HG03571 (cell line): ENCODE data around the gene LRRC52.

Source experiments
- ATAC-seq: cut with Tn5 transposase; IDR thresholded peaks from one replicate; pipeline ENCODE4 v1.9.1; 2021; ENCODE audit not compliant: unreplicated experiment

LRRC52 gene

DNA sequence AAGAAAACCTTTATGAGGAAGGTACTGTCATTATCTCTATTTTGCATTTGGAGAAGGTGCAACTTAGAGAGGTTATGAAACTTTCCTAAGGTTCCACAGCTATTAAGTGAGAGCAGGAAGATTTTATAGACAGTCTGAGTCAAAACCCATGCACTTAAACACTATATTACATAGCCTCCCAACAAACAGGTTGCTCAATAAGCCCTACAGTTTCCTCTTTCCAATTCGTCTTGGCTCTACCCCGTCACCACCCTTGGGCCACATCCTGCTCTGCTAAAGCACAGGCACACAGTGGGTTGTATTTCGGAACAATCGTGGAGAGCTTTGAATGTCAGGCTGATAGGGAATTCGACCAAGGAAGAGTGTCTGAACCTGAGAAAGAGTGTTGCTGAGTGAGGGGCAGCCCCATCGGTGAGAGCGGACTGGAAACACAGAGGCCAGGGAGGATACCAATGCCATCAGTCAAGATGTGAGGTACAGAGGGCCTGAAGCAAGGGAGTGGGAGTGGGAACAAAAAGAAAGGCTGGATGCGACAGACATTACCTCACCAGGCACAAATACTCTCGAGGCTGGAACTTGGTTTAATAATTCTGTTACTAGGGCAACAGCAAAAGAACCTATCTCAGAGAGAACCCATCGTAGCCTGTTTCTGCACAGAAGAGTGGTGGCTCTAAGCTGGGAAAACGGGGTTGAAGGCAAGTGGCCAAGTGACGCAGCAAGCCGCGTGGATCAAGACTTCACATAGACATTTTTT, 6.3 kb upstream of the LRRC52 start:
- no peak for ATAC-seq

- no peak for ATAC-seq
These were observed 4.5 kb upstream of the LRRC52 start for GRCh38 chr1:165539306-165539705.

DNA sequence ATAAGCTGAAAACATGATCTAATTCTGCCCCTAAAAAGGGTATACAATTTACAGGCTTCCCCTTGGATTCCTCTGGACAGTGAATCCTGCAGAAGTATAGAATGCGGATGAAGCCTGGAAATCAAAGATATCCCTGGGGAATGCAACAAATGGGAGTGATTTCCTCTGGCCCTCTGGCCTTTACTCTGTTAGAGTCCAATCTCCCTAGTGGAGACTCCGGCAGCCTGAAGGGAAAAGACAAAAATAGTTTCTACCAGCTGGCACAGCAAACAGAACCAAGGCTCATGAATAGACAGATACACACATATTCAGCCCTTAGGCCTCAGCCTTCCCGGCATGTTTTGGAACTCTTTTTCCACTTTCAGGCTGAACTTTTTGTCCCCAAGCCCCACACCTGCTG, 3.9 kb upstream of the LRRC52 start:
- ATAC-seq, result no peak

- ATAC-seq, result no peak
These were observed 1.7 kb upstream of the LRRC52 start for GRCh38 chr1:165542015-165542631.

DNA sequence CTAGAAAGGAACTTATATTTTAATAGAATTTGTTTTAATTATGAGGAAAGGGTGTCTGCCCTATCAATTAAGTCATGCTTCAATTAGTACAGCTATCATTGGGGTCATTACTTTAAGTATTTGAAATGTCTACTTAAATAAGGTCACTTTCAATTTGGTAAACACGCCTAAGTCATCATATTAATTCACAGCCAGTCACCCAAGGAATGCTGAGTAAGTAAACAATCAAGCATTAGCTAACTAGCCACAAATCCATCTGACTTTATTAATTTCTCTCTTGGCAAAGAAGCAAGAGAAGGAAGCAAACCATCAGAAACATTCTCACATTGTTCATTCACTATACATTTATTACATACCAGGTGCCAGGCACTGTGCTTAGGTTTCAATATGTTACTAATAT, 1.2 kb upstream of the LRRC52 start:
- ATAC-seq, result no peak

GRCh38 chr1:165544996-165545395, 1.2 kb downstream of the LRRC52 start:
- no peak for ATAC-seq

- no peak for ATAC-seq
These were observed 2.2 kb downstream of the LRRC52 start for GRCh38 chr1:165545974-165546373.

- ATAC-seq, result no peak
These were observed 6.2 kb downstream of the LRRC52 start for GRCh38 chr1:165549973-165550372.

GRCh38 chr1:165551469-165551868, 7.7 kb downstream of the LRRC52 start:
- no peak for ATAC-seq

- no peak for ATAC-seq
These were observed 17.3 kb downstream of the LRRC52 start for GRCh38 chr1:165560883-165561656.

GRCh38 chr1:165562571-165562970, 18.8 kb downstream of the LRRC52 start:
- no peak for ATAC-seq

GRCh38 chr1:165563551-165563950, 19.8 kb downstream of the LRRC52 start:
- ATAC-seq, result no peak

- no peak for ATAC-seq
These were observed 20.8 kb downstream of the LRRC52 start for GRCh38 chr1:165564561-165564960.

DNA sequence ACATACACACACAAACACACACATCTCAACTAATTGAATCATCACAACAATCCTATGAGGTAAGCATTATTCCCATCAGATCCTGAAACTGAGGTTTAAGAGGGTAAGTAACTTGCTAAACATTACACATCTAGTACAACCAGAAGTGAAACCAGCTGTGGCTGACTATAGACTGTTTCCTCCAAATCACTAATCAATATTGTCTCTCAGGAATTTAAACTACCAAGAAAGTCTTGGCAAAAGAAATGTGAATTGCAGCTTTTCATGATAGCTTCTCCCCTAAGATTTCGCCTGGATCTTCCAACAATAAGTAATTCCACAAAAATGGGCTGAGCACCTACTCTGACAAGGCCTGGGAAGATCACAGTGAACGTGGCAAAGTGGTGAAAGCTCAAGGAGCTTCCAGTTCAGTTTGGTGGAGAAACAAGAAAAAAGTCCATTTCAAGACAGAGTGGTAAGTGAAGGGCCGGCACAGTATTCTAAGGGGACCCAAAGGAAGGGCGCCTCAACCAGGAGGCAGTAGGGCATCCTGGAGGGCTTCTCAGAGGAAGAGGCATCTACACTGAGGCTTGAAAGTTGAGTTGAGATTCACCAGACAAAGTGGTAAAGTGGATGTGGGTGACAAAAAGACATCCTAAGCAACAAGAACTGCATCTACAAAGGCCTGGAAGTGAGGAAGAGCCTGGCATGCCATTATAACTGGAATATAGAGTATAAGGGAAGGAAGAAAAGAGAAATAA, 22.1 kb downstream of the LRRC52 start:
- ATAC-seq, result no peak

- no peak for ATAC-seq
These were observed 26.3 kb downstream of the LRRC52 start for GRCh38 chr1:165570078-165570477.

DNA sequence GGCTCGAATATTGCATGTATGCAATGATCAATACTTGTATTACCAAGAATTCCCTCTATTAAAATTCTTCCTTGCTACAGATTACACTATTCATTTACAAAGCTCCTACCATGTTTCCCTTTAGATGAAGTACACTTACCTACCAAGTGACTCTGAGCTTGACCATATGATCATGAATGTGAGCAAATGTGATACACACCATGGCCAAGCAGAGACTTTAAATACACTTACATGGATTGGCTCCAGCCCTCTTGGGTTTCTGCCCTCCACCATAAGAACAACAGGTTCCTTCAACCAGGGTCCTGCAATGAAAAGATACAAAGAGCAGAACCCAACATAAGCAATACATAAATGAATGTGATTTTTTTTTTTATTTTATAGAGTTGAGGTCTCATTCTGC, 30.0 kb downstream of the LRRC52 start:
- no peak for ATAC-seq

DNA sequence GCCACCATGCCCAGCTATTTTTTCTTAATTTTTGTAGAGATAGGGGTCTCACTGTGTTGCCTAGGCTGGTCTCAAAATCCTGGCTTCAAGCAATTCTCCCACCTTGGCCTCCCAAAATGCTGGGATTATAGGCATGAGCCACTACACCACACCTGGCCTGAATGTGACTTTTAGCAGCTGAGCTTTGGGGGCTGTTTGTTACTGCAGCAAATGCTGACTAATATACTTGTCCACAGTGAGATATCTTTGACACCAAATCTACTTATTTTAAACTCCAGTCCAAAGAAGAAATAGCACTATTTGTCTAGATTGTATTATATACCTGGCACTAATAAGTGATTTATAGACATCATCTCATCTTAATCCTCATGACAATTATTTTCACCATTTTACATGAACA, 30.5 kb downstream of the LRRC52 start:
- no peak for ATAC-seq

GRCh38 chr1:165575468-165576099, 31.8 kb downstream of the LRRC52 start:
- no peak for ATAC-seq

GRCh38 chr1:165576536-165576935, 32.7 kb downstream of the LRRC52 start:
- ATAC-seq, result no peak

- no peak for ATAC-seq
These were observed 33.9 kb downstream of the LRRC52 start for GRCh38 chr1:165577707-165578106.
